T-helper 2 cell (primary cell): ENCODE measurements around the gene ODAD4.
A peak's percentile ranks its signal among the peaks of the same experiment; 100 is the strongest.

Source experiments
- DNase-seq, 5 experiments: peaks; one replicate each; pipeline versions ENCODE4 v3.0.0 to v3.0.0-alpha.2; 2012 to 2022
- total RNA-seq, 2 donors: gene quantifications; one replicate each; lab custom pipeline; 2026; lab: John Stamatoyannopoulos, UW

The ODAD4 gene
- 2.4 to 5.0 reads per million in 2 donors for total RNA-seq

GRCh38 chr17:41930009-41930832, at the start of gene ODAD4:
Gene ODAD4 (plus strand): TSS chr17:41930617. CDS start chr17:41930724, 107 bp downstream.
- peak; percentile 89 to 97 (median 95) for DNase-seq

DNA sequence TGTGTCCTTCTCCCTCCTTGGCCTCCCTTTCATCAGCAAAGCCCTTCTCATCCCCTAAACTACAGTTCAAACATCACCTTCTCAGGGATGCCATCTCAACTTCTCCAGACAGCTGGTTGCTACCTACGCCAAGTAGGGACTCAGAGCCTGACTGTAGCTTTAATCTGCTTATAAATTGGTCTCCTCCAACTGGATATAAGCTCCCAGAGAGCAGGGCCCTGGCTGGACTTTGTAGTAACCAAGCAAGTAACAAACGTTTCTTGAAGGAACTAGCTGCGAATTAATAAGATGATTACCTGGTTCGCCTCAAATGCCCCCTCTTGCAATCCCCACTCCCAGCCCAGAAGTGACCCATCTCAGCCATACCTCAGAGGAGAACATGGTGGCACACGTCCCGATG, 47.7 kb upstream of the ODAD4 start:
- no peak for DNase-seq

- DNase-seq, result no peak
These were observed 44.7 kb upstream of the ODAD4 start for GRCh38 chr17:41885733-41886132.

- DNase-seq, result no peak
These were observed 42.0 kb upstream of the ODAD4 start for GRCh38 chr17:41888332-41888965.

DNA sequence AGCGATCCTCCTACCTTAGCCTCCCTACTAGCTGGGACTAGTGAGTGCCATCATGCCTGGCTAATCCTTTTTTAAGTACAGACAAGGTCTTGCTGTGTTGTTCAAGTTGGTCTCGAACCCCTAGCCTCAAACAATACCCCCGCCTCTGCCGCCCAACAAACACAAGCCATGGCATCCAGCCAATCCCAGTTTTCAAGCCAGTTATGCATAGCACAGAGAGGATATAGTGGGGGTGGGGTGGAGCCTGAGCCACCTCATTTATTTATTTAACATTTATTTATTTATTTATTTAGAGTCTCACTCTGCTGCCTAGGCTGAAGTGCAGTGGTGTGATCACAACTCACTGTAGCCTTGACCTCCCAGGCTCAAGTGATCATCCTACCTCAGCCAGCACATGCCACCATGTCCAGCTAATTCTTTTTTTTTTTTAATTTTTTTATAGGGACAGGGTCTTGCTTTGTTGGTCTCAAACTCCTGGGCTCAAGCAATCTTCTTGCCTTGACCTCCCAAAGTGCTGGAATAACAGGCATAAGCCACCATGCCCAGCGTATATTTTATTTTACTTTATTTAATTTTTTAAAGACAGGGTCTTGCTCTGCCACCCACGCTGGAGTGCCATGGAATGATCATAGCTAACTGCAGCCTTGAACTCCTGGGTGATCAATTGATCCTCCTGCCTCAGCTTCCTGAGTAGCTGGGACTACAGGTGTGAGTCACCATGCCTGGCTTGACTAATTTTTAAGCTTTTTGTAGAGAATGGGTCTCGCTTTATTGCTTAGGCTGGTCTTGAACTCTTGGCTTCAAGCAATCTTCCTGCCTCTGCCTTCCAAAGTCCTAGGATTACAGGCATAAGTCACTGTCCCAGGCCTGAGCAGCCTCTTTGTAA, 39.0 kb upstream of the ODAD4 start:
- no peak for DNase-seq

DNA sequence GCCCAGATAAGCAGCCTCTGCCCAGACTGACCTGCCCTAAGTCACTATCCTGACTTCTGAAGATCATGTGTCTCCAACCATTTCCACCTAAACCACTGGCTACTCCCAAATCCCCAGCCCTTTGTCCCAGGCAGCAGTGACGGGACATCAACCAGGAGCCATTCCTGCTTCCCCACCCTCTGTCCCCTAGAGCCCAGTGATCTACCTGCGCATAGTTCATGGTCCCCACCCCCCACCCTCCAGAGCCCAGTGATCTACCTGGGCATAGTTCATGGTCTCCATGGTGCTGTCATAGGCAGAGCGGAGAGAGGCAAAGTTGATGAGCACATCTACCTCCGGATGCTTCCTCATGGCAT, 38.4 kb upstream of the ODAD4 start:
- no peak for DNase-seq

DNA sequence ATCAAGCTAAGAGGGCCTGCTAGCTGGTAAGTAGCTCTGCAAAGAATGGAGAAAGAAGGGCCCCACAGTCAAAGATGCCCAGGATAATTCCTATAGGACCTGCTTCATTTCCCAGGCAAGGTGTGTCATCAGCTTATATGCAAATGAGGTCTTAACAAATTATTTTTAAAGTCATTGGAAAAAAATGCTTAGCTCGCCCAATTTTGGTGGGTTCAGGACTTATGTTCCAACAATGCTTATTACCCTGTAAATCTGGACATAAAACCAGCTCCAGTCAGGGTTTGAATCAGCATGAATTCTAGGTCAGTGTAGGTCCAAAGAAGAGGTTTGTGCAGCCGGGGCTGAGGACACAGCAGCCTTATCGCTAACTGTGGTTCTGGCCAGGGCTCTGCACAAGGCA, 37.0 kb upstream of the ODAD4 start:
- no peak for DNase-seq

- DNase-seq, result no peak
These were observed 35.6 kb upstream of the ODAD4 start for GRCh38 chr17:41894791-41895331.

- DNase-seq, result no peak
These were observed 34.8 kb upstream of the ODAD4 start for GRCh38 chr17:41895617-41896016.

GRCh38 chr17:41896726-41897125, 33.7 kb upstream of the ODAD4 start:
- no peak for DNase-seq

DNA sequence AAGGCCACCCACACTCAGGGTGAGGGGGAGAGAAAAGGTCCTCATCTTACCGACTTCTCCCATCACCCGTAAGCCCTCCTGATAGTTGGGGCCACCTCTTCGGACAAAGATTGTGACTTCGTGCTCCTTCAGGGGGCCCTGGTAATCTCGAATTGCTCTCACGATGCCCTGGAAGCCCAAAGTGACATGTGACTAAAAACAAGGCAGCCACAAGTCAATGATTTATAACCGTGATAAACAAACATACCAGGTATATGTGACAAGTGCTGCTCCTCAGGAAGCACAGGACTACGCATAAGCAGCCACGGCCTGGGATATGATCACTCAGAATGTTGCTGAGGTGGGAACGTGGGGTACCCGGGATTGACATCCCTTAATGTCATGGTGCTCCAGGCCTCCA, 28.8 kb upstream of the ODAD4 start:
- DNase-seq, result no peak

GRCh38 chr17:41904242-41904841, 26.1 kb upstream of the ODAD4 start:
- no peak for DNase-seq

- DNase-seq, result no peak
These were observed 25.2 kb upstream of the ODAD4 start for GRCh38 chr17:41905172-41905571.

DNA sequence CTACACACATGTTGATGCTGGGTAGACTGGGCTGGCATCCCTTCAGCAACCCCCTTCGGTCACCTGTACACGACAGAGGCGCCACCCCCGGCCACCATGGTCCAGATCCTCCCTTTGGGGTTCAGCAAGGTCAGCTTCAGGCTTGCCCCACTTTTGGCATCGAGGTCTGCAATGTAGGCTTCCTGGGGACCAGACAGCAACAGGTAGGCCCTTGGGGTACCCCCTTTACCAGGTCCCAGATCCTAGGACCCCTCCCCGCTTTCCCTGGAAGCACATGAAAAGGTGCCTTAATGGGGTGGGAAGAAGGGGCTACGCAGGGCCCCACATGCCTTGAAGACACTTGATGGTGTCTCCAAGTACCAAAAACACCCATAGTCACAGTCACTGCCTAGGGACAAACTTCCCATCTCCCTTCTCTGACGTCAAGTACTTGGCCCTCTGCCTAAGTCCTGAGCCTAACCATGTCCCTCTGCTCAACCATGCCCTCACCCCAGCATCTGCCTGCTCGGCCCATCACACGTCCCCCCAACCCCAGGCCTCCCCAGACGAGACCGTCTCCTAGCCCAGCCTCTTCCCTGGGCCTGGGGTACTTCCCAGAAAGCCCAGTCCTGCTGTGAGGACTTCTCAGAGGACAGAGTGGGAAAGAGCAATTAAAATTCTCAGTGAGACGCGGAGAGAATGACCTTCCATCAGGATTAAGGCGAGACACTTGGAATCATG, 23.8 kb upstream of the ODAD4 start:
- DNase-seq, result no peak

DNA sequence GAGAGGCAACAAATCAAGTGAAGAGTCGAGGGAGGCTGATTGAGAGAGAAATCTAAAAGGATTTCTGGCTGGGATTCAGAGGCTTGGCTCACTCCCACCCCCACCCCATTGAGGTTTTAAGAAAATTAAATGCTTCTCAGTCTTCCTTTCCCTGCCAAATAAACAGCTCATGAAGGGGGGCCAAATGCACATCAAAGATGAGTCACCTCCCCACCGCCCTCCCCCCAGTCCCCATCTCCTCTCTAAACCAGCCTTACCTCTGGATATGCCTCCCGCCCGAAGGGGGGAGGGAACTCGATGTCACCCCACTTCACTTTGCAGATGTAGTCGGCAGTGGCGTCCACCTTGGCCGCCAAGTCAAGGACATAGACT, 23.2 kb upstream of the ODAD4 start:
- DNase-seq, result no peak

GRCh38 chr17:41907633-41908539, 22.5 kb upstream of the ODAD4 start:
- DNase-seq, result no peak

DNA sequence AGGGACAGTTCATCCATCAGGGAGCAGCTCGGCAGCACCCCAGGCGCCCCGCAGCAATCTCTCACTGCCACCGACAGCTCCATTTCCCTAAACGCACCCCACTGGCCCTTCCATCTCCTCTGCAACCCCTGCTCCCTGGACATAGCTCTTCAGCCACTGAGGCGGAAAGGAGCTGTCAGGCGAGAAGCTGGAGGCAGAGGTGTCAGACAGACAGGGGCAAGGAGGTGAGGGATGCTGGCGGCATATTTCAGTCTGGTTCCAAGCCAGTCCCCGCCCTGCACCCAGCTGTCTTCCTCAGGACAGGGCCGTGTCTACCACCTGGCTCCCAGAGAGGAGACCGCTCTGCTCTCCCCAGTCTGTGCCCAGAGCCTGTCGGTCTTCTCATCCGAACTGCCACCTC, 21.3 kb upstream of the ODAD4 start:
- no peak for DNase-seq

DNA sequence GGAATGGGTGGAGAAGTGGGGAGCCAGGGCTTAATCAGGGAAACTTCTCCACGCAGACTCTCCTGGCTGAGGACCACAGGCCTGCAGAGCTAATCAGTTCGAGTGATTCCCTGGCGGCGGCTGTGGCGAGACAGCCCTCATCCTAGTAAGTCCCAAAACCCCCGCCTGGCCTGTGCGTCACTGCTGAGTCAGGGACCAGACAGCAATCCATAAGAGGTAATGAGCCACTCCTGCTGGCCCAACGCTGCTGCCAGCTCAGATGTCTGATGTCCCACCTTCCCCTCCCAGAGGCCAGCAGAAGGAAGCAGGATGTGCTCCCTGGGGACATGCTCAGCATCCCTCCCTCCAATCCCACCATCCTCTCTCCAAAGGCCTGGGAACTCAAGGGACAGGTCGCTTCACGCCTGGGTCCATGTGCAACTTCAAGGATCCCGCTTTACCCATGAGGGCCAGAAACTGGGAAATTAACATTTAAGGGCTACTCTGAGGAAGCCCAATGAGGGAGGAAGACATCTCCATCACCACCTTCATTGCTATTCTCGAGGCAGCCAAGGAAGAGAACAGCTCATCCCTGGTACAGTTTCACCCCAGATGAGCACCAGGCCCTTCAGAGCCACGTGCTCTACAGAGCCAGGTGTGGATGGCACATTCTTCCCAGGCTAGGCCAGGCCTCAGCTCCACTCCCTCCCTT, 19.6 kb upstream of the ODAD4 start:
- DNase-seq, result no peak

- DNase-seq, result no peak
These were observed 17.5 kb upstream of the ODAD4 start for GRCh38 chr17:41912925-41913324.

- no peak for DNase-seq
These were observed 16.6 kb upstream of the ODAD4 start for GRCh38 chr17:41913798-41914197.
